Esophagus squamous epithelium (tissue), 5 donors: ENCODE results near the gene NCEH1. TPM values are rescaled to one million over a fixed set of nuclear protein-coding genes. Genes with fewer than 3 reads are reported as not detected.
"Not testable (repeated sequence)": the region's sequence is repeated elsewhere in the genome, so short reads cannot be mapped to it uniquely, and the experiment has no call there.

Experiments used
- DNase-seq: peaks from one replicate; lab custom pipeline; 2025; lab: John Stamatoyannopoulos, UW
- H3K27ac ChIP-seq, 4 donors: fragments of 200-600 bp; sonication (generic); one replicate each; pipeline ENCODE4 v1.5.1; 2016 to 2019; ENCODE audit warnings: mild to moderate bottlenecking in 1 of 4
- H3K27me3 ChIP-seq, 4 donors: fragments of 200-600 bp; sonication (generic); 1 replicate in 3 of 4; 2 replicates in 1 of 4; pipeline versions ENCODE4 v1.5.1 to v1.6.0; 2017 to 2021; ENCODE audit warnings: antibody characterized with exemption in 1 of 4
- H3K36me3 ChIP-seq, 3 donors: fragments of 200-600 bp; sonication (generic); one replicate each; pipeline ENCODE4 v1.5.1; 2016 to 2019
- H3K4me1 ChIP-seq, 3 donors: fragments of 200-600 bp; sonication (generic); one replicate each; pipeline ENCODE4 v1.5.1; 2017 to 2019
- H3K4me3 ChIP-seq, 4 donors: fragments of 200-600 bp; sonication (generic); 1 replicate in 3 of 4; 2 replicates in 1 of 4; pipeline ENCODE4 v1.5.1; 2016 to 2019; ENCODE audit warnings: mild to moderate bottlenecking in 2 of 4, moderate library complexity in 1 of 4
- H3K9me3 ChIP-seq, 3 donors: fragments of 200-600 bp; sonication (generic); one replicate each; pipeline ENCODE4 v1.5.1; 2016 to 2019
- CTCF ChIP-seq, 6 experiments: fragments of 450-650 bp in 4 of 6; fragments of 200-600 bp in 2 of 6; sonication (generic) in 2 of 6; IDR thresholded peaks; one replicate each; pipeline ENCODE4 v1.5.1; 2016 to 2019; ENCODE audit warnings: antibody characterized with exemption in 6 of 6, mild to moderate bottlenecking in 4 of 6, moderate library complexity in 4 of 6
- POLR2A ChIP-seq, 4 donors: fragments of 450-650 bp; IDR thresholded peaks; one replicate each; pipeline ENCODE4 v1.6.1; 2017; ENCODE audit warnings: antibody characterized with exemption in 4 of 4, mild to moderate bottlenecking in 4 of 4, moderate library complexity in 3 of 4
- WGBS, 2 donors: methylation state at CpG; one replicate each; pipeline ENCODE4 v1.1.5; 2018; 5-methylcytosine and 5-hydroxymethylcytosine counted together
- intact Hi-C: fragments of 100-400 bp; cut with DNase I; formaldehyde crosslinking; loops from one replicate; pipeline ENCODE4 v1.15.0; 2022
- total RNA-seq, 4 donors: library from RNA; depleted of rRNA; stranded (reverse); fragments of >200 nt; gene quantifications; one replicate each; pipeline ENCODE4 v1.1.0, GENCODE V29; 2016
- donor health status: DM: yes; HTN: yes; CAD: no.

Gene NCEH1
- total RNA-seq, 4 donors from 2014 or later = 2.2 to 9.1 (median 5.0) TPM

GRCh38 chr3:172707967-172708366 is 2.9 kb downstream of the NCEH1 start:
- no peak for DNase-seq
- intact Hi-C loops = no loop called here
- WGBS, 2 donors = 55 to 56% methylated on average over 1 of the region's 1 CpG
- TF ChIP-seq CTCF (IDR thresholded peaks at IDR 0.05) = no peak
- TF ChIP-seq POLR2A (IDR thresholded peaks at IDR 0.05) = no peak
- no peaks in the 10 kb centered on the region for H3K36me3 ChIP-seq
- no peak overlapping the region for H3K4me3 ChIP-seq
- peaks cover 8 to 49% (median 18%) of the 10 kb centered on the region in 3 donors for H3K4me1 ChIP-seq
- H3K27ac ChIP-seq = no peak overlapping the region
- H3K27me3 ChIP-seq = no peaks in the 10 kb centered on the region
- H3K9me3 ChIP-seq = no peaks in the 10 kb centered on the region

- peaks cover 8 to 49% (median 18%) of the 10 kb centered on the region in 3 donors for H3K4me1 ChIP-seq
- H3K27me3 ChIP-seq = no peaks in the 10 kb centered on the region
- H3K9me3 ChIP-seq = no peaks in the 10 kb centered on the region
- intact Hi-C loops = no loop called here
- no peak overlapping the region for H3K4me3 ChIP-seq
- H3K36me3 ChIP-seq = no peaks in the 10 kb centered on the region
- TF ChIP-seq CTCF (IDR thresholded peaks at IDR 0.05) = no peak
- TF ChIP-seq POLR2A (IDR thresholded peaks at IDR 0.05) = no peak
- no peak overlapping the region for H3K27ac ChIP-seq
- DNase-seq = no peak
- 62 to 77% methylated on average over 2 of the region's 2 CpGs for WGBS, 2 donors
Observed at GRCh38 chr3:172707030-172707429, 3.8 kb downstream of the NCEH1 start.

GRCh38 chr3:172705170-172705569 is 5.7 kb downstream of the NCEH1 start:
- 92 to 95% methylated on average over 4 of the region's 4 CpGs for WGBS, 2 donors

GRCh38 chr3:172704001-172704400 is 6.9 kb downstream of the NCEH1 start:
- no peaks in the 10 kb centered on the region for H3K9me3 ChIP-seq
- H3K27me3 ChIP-seq = no peaks in the 10 kb centered on the region
- no peak for DNase-seq
- H3K36me3 ChIP-seq = no peaks in the 10 kb centered on the region
- TF ChIP-seq CTCF (IDR thresholded peaks at IDR 0.05) (no peak), POLR2A (IDR thresholded peaks at IDR 0.05) (no peak)
- peaks cover 0 to 27% (median 4%) of the 10 kb centered on the region in 3 donors for H3K4me1 ChIP-seq
- WGBS, 2 donors = 6 to 21% methylated on average over 1 of the region's 1 CpG
- intact Hi-C loops = no loop called here
- H3K27ac ChIP-seq = no peak overlapping the region
- no peak overlapping the region for H3K4me3 ChIP-seq

More at GRCh38 chr3:172705170-172705569, 5.7 kb downstream of the NCEH1 start:
- Histone ChIP-seq H3K4me1 (peaks cover 6 to 39% (median 13%) of the 10 kb centered on the region in 3 donors), H3K36me3 (no peaks in the 10 kb centered on the region), H3K27ac (no peak overlapping the region), H3K4me3 (no peak overlapping the region), H3K27me3 (no peaks in the 10 kb centered on the region), H3K9me3 (no peaks in the 10 kb centered on the region)
- TF ChIP-seq POLR2A (IDR thresholded peaks at IDR 0.05) (no peak), CTCF (IDR thresholded peaks at IDR 0.05) (no peak)
- no peak for DNase-seq
- intact Hi-C loops = no loop called here

- H3K36me3 ChIP-seq, intact Hi-C loops, H3K27me3 ChIP-seq, DNase-seq, H3K9me3 ChIP-seq, H3K27ac ChIP-seq, H3K4me3 ChIP-seq: not testable (repeated sequence)
- peaks cover 0 to 14% (median 0%) of the 10 kb centered on the region in 3 donors for H3K4me1 ChIP-seq
- 88 to 90% methylated on average over 3 of the region's 3 CpGs for WGBS, 2 donors
Observed at GRCh38 chr3:172702731-172703130, 8.1 kb downstream of the NCEH1 start.

GRCh38 chr3:172702256-172702655 is 8.6 kb downstream of the NCEH1 start:
- TF ChIP-seq POLR2A (IDR thresholded peaks at IDR 0.05) (no peak), CTCF (IDR thresholded peaks at IDR 0.05) (no peak)
- Histone ChIP-seq H3K4me3 (no peak overlapping the region), H3K4me1 (peaks cover 0 to 9% (median 0%) of the 10 kb centered on the region in 3 donors), H3K9me3 (no peaks in the 10 kb centered on the region), H3K27ac (no peak overlapping the region), H3K36me3 (no peaks in the 10 kb centered on the region), H3K27me3 (no peaks in the 10 kb centered on the region)
- DNase-seq = no peak
- intact Hi-C loops = no loop called here
- WGBS, 2 donors = 78 to 87% methylated on average over 3 of the region's 3 CpGs
